HL-60 (cell line): ENCODE data around the gene PRDM16.

Experiments used
- POLR2AphosphoS5 ChIP-seq: IDR thresholded peaks from 2 replicates; pipeline ENCODE4 v1.6.1; 2012; ENCODE audit warnings: low read depth
- SPI1 ChIP-seq: IDR thresholded peaks from 2 replicates; pipeline ENCODE4 v1.6.1; 2012; ENCODE audit warnings: low read depth, mild to moderate bottlenecking, borderline replicate concordance
- TF ChIP-seq, protein P1 (sequence below): IDR thresholded peaks from 2 replicates; pipeline ENCODE4 v1.6.1; 2012; ENCODE audit warnings: low read depth; ENCODE audit not compliant: insufficient replicate concordance
- TF ChIP-seq, protein P2 (sequence below): IDR thresholded peaks from one replicate; pipeline ENCODE4 v1.5.1; 2011; ENCODE audit warnings: low read length, control low read depth, inconsistent platforms; ENCODE audit not compliant: insufficient read depth

DNA sequence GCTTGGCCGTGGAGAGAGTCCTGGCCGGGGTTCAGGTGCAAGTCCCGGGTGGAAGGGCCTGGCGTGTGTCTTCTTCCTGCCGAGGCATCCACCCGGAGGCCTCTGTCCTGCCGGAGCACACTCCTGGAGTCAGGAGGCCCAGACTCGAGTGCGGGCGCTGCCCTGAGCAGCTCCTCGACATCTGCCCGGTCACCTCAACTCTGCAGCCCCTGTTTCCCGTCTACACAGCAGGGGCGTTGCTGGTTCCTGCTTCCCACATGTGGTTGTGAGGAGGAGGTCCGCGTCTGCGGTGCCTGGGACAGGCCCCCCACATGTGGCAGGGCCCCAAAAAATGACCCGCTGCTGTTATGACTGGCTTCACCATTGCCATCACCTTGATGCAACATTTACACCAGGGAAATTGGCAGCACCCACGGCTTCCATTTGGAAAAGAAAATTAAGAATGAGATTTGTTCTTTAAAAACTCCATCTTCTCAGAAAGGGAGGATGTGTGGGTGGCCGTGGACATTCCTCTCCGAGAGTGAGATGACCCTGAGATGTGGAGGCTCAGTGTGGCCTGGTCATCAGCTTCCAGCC, 169.8 kb downstream of the PRDM16 start:
- TF ChIP-seq, protein P1, sequence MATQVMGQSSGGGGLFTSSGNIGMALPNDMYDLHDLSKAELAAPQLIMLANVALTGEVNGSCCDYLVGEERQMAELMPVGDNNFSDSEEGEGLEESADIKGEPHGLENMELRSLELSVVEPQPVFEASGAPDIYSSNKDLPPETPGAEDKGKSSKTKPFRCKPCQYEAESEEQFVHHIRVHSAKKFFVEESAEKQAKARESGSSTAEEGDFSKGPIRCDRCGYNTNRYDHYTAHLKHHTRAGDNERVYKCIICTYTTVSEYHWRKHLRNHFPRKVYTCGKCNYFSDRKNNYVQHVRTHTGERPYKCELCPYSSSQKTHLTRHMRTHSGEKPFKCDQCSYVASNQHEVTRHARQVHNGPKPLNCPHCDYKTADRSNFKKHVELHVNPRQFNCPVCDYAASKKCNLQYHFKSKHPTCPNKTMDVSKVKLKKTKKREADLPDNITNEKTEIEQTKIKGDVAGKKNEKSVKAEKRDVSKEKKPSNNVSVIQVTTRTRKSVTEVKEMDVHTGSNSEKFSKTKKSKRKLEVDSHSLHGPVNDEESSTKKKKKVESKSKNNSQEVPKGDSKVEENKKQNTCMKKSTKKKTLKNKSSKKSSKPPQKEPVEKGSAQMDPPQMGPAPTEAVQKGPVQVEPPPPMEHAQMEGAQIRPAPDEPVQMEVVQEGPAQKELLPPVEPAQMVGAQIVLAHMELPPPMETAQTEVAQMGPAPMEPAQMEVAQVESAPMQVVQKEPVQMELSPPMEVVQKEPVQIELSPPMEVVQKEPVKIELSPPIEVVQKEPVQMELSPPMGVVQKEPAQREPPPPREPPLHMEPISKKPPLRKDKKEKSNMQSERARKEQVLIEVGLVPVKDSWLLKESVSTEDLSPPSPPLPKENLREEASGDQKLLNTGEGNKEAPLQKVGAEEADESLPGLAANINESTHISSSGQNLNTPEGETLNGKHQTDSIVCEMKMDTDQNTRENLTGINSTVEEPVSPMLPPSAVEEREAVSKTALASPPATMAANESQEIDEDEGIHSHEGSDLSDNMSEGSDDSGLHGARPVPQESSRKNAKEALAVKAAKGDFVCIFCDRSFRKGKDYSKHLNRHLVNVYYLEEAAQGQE: no peak
- TF ChIP-seq, protein P2, sequence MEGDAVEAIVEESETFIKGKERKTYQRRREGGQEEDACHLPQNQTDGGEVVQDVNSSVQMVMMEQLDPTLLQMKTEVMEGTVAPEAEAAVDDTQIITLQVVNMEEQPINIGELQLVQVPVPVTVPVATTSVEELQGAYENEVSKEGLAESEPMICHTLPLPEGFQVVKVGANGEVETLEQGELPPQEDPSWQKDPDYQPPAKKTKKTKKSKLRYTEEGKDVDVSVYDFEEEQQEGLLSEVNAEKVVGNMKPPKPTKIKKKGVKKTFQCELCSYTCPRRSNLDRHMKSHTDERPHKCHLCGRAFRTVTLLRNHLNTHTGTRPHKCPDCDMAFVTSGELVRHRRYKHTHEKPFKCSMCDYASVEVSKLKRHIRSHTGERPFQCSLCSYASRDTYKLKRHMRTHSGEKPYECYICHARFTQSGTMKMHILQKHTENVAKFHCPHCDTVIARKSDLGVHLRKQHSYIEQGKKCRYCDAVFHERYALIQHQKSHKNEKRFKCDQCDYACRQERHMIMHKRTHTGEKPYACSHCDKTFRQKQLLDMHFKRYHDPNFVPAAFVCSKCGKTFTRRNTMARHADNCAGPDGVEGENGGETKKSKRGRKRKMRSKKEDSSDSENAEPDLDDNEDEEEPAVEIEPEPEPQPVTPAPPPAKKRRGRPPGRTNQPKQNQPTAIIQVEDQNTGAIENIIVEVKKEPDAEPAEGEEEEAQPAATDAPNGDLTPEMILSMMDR: no peak
- no peak for TF ChIP-seq POLR2AphosphoS5
- no peak for TF ChIP-seq SPI1
